GM21360 (cell line): ENCODE measurements around the gene ABI1.
A peak's percentile ranks its signal among the peaks of the same experiment; 100 is the strongest.

Source experiments
- ATAC-seq: cut with Tn5 transposase; IDR thresholded peaks from one replicate; pipeline ENCODE4 v1.9.1; 2021; ENCODE audit warnings: mild to moderate bottlenecking, moderate library complexity; ENCODE audit not compliant: unreplicated experiment

The ABI1 gene

GRCh38 chr10:26776258-26776657 is 84.5 kb downstream of the ABI1 start:
- ATAC-seq, result no peak

- ATAC-seq, result no peak
These were observed 87.1 kb downstream of the ABI1 start for GRCh38 chr10:26773633-26774032.

DNA sequence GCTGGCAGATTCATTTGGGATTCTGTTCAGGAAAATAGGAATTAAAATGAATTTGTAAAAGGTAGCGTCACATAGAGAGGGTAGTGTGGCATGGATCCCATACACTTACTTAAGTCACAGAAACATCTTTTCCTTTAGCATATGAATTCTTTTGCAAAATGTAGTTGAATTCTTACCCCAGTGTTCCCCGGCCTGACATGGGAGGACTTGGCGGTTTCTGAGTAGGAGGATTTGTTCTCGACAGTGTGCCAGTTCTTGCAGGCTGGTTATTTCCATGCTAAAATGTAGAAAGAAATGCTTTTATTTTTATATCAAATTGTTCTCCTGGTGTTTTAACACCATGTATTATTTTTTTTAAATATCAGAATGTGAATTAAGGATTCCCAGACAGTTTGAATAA is 90.7 kb downstream of the ABI1 start:
- ATAC-seq, result no peak

DNA sequence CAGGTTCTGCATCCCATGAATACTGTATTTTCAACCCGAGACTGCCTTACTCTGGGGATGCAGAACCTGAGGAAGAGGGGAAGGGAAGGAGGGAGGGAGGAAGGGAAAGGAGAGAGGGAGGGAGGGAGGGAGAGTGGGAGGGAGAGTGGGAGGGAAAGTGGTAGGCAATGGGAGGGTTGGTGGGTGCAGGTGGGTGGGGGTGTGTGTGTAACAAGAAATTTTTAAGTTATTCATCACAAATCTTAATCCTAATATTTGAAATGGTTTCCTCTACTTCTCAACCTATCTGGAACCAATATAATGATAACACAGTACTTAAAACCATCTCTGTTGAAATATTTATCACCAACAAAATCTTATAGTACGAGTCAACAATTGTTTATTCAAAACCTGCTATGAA is 95.2 kb downstream of the ABI1 start:
- no peak for ATAC-seq

DNA sequence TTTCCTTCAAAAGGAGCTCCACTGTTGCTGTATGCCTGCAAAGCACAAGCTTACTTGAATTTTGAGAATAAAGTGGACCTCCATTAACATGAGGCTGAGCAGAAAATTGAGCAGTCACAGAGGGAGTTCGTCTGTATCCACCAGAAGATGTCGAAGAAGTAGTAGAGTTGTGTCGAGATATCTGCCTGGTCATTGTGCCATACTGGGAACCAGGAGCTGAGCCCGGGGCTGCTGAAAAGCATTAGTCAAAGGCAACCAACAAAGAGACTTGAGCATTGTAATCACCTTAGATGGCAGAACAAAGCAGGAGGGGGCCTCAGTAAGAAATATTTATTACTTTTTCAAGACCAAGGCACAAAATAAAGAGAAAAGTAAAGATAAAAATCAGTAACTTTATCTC is 101.8 kb downstream of the ABI1 start:
- no peak for ATAC-seq

DNA sequence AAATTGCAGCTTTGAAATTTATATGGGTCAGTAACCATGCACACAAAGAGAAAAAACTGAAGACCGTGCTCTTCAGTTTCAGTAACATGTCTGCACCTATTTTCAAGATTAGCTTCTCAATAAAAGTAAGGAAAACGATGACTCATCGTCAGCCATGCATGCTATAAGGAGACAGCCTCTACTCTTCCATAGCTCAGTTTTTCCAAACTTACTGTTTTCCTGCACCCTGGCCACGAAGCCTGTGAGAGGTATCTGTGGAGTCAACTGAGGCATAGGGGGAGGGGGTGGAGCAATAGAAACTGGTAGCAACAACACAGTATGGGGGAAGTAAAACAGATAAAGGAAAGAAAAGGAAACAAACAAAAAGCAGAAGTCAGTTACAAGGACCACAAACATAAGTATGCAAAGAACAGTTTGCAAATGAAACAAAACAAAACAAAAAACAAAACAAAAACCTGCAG is 105.3 kb downstream of the ABI1 start:
- ATAC-seq, result peak; percentile 83

DNA sequence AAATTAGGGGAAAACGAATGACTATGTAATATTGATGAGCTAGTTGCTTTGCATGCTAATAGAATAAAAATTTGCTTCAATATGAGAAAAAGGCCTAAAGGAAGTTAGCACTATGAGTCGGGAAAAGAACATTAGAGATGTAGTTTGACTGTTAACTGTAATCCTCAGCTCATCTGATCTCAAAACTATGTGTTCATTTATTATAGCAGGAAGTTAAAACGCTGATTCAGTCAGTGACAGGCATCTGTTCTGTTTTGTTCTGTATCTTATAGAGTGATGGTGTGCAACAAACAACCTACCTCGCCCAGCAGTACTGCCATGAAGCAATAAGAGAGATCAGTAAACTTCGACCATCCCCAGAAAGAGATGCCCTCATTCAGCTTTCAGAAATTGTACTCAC is 114.7 kb downstream of the ABI1 start:
- no peak for ATAC-seq

DNA sequence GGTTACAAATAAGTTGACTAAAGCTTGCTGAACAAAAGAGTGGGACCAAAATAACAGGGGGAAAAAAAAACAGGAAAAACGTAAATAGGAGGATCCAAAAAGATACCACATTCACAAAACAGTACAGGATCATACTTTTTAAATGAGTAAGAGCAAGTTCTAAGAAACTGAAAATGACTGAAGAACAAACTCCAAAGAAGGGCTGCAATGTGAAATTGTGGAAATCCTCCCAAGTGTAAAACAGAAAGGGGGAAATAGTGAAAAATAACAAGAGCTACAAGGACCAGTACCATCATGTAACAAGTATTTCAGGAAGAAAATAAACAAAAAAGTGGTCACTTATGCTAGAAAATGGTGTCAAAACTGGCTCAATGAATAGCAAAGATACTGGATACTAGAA is 116.9 kb downstream of the ABI1 start:
- no peak for ATAC-seq

DNA sequence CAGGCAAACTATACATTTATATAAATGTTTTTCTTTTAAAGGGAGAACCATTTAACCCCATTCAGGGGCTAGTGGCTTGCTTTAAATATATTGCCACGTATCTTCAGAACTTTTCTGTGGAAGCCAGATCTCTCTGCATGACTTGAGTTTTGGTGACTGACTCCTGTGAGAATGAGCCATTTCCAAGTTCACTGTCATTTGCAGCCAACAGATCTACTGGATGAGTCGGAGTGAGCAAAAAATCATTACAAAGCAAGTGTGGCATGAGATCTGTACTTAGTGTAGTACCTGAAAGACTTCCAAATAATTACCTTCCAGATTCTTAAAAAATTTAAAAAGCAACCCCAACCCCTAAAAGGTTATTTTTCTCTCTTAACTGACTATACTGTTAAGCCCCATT is 117.7 kb downstream of the ABI1 start:
- ATAC-seq, result no peak

DNA sequence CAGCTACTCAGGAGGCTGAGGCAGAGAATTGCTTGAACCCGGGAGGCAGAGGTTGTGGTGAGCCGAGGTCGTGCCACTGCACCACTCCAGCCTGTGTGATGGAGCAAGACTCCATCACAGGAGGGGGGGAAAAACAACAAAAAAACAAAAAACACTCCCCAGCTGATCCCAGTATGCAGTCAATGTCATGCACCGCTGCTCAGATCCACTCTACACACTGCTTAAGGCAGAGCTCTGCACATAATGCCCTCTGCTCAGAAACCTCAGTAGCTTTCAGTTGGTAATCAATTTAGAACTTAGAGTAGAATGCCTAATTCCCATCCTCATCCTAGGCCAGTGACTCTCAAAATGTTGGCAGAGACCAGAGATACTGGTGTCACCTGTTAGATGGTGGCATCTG is 119.4 kb downstream of the ABI1 start:
- ATAC-seq, result no peak

GRCh38 chr10:26739071-26739631 is 121.6 kb downstream of the ABI1 start:
- ATAC-seq, result peak; percentile 32

DNA sequence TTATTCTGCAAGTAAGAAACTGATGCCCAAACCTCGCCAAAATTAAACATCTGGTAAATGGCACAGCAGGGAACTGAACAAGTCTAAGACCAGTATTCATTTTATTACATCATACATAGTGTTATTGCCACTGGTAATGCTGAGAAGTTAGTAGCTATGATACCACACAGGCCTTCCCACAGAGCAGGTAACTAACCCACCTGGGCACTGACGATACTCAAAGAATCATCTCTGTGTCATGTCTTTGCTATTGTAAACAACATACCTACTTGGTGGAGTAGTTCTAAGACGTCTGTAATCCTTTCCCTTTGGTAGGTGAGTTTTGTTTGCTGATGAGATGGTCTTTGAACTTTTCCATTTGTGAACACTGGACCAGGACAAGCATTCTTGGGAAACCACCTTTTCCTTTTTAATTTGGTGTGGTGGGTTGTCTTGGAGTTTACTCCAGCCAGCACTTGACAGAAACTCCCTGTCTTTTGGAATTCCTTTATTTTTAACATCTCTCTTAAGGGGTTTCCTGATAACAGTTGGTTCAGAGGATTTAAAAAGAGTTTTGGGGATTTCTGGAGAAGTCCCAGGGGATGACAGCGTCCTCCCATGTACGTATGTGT is 122.4 kb downstream of the ABI1 start:
- ATAC-seq, result no peak

- ATAC-seq, result peak; percentile 81
These were observed 123.0 kb downstream of the ABI1 start for GRCh38 chr10:26737730-26738129.

GRCh38 chr10:26735435-26735834 is 125.3 kb downstream of the ABI1 start:
- ATAC-seq, result no peak

DNA sequence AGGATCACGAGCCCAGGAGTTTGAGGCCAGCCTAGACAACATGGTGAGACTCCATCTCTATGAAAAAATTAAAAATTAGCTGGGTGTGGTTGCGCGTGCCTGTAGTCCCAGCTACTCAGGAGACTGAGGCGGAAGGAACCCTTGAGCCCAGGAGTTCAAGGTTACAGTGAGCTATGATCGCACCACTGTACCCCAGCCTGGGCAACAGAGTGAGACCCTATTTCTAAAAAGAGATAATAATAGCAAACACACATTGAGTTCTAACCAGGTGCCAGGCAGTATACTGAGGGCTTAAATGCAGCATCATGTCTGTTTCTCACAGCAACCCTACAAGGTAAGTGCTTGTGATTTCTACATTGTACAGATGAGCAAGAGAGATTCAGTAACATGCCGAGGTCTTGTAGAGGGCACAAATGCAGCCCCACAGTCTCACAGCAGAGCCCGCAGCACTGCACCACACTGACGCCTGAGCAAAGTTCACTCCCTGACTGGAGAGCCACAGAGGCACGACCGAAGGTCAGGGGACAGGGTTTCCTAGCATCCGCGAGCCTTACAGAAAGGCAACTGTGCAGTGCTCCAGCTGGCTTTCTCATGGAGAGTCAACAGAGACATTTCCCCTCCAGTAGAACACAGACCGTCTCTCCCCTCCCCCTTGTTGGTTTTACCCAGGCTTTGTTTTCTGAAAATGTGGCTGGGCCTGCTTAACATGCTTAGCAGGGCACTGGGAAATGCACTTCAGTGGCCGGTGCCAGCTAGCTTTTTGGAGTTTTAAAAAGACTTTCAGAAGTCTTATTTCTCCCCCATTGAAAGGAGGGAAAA is 126.8 kb downstream of the ABI1 start:
- ATAC-seq, result no peak

DNA sequence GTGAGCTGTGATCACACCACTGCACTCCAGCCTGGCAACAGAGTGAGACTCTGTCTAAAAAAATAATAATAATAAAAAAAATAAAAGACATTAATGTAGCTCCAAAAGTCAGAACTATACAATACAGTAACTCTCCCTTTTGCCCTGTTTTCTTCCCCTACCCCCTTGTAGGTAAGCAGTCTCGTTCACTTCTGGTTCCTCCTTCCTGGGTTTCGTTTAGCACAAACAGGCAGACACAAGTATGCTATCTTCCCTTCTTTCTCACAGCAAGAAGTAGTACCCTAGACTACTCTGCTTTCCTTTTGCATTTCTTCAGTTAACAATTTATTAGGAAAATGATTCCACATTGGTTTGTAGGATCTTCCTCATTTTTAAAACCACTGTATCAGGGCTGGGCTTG is 130.2 kb downstream of the ABI1 start:
- ATAC-seq, result no peak

DNA sequence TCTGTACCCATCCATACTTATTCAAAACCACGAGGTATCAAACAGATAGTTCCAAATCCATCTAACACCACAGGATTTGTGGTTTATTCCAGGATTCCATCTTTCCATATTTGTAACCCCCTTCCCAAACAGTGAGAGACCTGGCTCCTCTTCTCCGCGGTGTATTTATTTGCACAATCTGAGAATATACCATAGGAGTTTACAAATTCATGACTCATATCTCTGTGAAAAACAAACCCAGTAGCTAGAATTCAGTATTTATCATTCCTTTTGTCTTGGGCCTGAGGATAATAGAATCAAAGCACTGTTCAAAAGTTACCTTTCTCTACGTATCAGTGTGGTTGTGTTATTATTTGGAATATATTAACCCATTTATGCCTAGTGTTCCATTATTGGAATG is 131.4 kb downstream of the ABI1 start:
- no peak for ATAC-seq

DNA sequence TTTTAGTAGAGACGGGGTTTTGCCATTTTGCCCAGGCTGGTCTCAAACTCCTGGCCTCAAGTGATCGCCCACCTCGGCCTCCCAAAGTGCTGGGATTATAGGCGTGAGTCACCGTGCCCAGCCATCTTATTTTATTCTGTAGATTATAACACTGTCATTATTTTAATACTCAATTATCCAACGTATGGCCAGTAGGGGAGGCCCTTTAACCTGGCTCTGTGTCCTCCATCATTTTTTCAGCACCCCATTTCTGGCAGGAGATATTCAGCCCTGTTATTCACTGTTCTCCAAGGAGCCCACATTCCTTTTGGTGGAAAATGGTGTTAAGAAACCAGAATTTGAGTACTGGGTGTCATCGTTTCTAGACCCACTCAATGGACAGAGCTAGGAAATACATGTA is 131.8 kb downstream of the ABI1 start:
- no peak for ATAC-seq

DNA sequence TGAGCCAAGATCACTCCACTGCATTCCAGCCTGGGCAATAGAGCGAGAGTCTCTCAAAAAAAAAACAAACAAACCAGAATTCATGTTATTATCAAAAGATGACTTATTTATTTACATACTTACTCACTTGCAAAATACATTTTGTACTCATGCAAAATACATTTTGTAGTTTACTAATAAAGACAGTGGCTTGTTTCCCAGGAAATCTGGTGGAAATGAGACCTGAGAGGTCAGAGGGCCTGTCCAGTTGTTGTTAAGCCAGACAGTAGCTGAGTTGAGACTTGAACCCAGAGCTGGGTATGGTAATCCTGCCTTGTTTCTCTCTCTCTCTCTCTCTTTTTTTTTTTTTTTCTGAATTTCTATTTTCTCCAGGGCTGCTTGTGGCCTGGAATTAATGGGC is 133.8 kb downstream of the ABI1 start:
- no peak for ATAC-seq

GRCh38 chr10:26725837-26726727 is 134.7 kb downstream of the ABI1 start:
- no peak for ATAC-seq

DNA sequence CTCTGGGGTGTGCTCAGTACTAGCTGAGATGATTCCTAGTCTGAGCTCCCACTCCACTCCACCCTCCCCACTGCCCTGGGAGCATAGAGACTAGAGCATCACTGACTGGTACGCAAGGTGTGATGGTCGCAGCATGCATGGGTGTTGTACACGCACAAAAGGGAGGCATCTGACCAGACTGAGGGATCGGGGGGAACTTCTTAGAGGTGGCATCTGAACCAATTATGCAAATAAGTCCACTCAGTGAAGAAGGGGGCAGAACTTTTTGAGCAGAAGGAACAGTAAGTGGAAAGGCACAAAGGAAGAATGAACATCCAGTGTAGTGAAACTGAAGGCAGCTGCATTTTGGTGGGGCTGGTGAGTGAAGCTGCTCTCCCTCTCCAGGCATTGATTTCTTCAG is 137.7 kb downstream of the ABI1 start:
- no peak for ATAC-seq
